Liver (tissue), 3 donors: ENCODE data around the gene SLC25A40.

ENCODE experiments used
- EGR1 ChIP-seq, 2 donors: IDR thresholded peaks; 2 replicates each; pipeline ENCODE4 v1.6.1; 2016 to 2018; ENCODE audit warnings: antibody characterized with exemption in 2 of 2, low read depth in 2 of 2
- RAD21 ChIP-seq, 2 donors: IDR thresholded peaks; 2 replicates each; pipeline ENCODE4 v1.6.1; 2016; ENCODE audit warnings: antibody characterized with exemption in 2 of 2, mild to moderate bottlenecking in 2 of 2
- SP1 ChIP-seq: IDR thresholded peaks from 2 replicates; pipeline ENCODE4 v1.6.1; 2018; ENCODE audit warnings: antibody characterized with exemption, mild to moderate bottlenecking
- TAF1 ChIP-seq: conservative IDR thresholded peaks from 2 replicates; pipeline ENCODE4 v1.6.1; 2016; ENCODE audit warnings: antibody characterized with exemption, mild to moderate bottlenecking
- TF ChIP-seq, protein P1 (sequence below): fragments of 150-350 bp; IDR thresholded peaks from 2 replicates; pipeline ENCODE4 v1.5.1; 2017; ENCODE audit warnings: improper control_type of control experiment, low read depth, low read length; ENCODE audit not compliant: missing input control
- TF ChIP-seq, protein P2 (sequence below): IDR thresholded peaks from 2 replicates; pipeline ENCODE4 v1.6.1; 2016; ENCODE audit warnings: antibody characterized with exemption, mild to moderate bottlenecking
- TF ChIP-seq, protein P3 (sequence below): IDR thresholded peaks from 2 replicates; pipeline ENCODE4 v1.6.1; 2016; ENCODE audit warnings: antibody characterized with exemption
- TF ChIP-seq, protein P4 (sequence below): IDR thresholded peaks from 2 replicates; pipeline ENCODE4 v1.6.1; 2016; ENCODE audit warnings: antibody characterized with exemption
- TF ChIP-seq, protein P5 (sequence below): IDR thresholded peaks from 2 replicates; pipeline ENCODE4 v1.6.1; 2016; ENCODE audit warnings: antibody characterized with exemption
- donor health status: healthy.
- donor health status: healthy.

DNA sequence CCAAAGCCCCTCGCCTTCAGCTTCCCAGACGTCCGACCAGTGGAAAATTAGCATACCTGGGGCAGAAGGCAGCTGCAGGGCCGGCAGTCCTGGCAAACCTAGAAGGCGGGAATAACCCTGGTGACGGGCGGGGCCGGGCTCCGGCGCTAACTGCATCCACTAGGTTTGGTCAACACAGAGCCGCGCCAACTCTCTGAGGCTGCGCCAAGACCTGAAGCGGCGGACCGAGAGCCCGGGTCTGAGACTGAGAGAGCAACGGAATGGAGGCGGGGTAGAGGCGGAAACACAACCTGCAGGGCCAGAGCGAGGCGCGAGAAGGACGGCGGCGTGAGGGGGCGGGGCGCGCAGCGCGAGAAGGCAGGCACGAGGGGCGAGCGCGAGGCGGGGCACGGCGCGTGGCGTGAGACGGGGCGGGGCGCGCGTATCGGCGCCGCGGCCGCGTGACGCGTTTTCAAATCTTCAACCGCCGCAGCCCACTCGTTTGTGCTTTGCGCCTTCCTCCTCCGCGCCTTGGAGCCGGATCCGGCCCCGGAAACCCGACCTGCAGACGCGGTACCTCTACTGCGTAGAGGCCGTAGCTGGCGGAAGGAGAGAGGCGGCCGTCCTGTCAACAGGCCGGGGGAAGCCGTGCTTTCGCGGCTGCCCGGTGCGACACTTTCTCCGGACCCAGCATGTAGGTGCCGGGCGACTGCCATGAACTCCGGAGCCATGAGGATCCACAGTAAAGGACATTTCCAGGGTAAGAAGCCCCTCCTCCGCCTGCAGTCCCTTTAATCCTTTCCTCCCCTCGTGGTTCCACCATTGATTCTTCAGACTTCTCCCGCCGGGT is at the start of gene SLC25A40, which contains the start of gene DBF4:
- TF ChIP-seq, protein P1, sequence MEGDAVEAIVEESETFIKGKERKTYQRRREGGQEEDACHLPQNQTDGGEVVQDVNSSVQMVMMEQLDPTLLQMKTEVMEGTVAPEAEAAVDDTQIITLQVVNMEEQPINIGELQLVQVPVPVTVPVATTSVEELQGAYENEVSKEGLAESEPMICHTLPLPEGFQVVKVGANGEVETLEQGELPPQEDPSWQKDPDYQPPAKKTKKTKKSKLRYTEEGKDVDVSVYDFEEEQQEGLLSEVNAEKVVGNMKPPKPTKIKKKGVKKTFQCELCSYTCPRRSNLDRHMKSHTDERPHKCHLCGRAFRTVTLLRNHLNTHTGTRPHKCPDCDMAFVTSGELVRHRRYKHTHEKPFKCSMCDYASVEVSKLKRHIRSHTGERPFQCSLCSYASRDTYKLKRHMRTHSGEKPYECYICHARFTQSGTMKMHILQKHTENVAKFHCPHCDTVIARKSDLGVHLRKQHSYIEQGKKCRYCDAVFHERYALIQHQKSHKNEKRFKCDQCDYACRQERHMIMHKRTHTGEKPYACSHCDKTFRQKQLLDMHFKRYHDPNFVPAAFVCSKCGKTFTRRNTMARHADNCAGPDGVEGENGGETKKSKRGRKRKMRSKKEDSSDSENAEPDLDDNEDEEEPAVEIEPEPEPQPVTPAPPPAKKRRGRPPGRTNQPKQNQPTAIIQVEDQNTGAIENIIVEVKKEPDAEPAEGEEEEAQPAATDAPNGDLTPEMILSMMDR, result no peak
- TF ChIP-seq SP1 (peak; percentile 48), EGR1 (IDR thresholded peaks at IDR 0.05; ENCODE audit: low read depth in 2 of 2) (peak in 1 of 2 donors; percentile 44), TAF1 (peak; percentile 54), RAD21 (IDR thresholded peaks at IDR 0.05) (peak in 1 of 2 donors; percentile 34)
- TF ChIP-seq, protein P2, sequence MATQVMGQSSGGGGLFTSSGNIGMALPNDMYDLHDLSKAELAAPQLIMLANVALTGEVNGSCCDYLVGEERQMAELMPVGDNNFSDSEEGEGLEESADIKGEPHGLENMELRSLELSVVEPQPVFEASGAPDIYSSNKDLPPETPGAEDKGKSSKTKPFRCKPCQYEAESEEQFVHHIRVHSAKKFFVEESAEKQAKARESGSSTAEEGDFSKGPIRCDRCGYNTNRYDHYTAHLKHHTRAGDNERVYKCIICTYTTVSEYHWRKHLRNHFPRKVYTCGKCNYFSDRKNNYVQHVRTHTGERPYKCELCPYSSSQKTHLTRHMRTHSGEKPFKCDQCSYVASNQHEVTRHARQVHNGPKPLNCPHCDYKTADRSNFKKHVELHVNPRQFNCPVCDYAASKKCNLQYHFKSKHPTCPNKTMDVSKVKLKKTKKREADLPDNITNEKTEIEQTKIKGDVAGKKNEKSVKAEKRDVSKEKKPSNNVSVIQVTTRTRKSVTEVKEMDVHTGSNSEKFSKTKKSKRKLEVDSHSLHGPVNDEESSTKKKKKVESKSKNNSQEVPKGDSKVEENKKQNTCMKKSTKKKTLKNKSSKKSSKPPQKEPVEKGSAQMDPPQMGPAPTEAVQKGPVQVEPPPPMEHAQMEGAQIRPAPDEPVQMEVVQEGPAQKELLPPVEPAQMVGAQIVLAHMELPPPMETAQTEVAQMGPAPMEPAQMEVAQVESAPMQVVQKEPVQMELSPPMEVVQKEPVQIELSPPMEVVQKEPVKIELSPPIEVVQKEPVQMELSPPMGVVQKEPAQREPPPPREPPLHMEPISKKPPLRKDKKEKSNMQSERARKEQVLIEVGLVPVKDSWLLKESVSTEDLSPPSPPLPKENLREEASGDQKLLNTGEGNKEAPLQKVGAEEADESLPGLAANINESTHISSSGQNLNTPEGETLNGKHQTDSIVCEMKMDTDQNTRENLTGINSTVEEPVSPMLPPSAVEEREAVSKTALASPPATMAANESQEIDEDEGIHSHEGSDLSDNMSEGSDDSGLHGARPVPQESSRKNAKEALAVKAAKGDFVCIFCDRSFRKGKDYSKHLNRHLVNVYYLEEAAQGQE, result peak; percentile 23
- TF ChIP-seq, protein P3, sequence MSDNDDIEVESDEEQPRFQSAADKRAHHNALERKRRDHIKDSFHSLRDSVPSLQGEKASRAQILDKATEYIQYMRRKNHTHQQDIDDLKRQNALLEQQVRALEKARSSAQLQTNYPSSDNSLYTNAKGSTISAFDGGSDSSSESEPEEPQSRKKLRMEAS, result peak; percentile 32
- TF ChIP-seq, protein P4, sequence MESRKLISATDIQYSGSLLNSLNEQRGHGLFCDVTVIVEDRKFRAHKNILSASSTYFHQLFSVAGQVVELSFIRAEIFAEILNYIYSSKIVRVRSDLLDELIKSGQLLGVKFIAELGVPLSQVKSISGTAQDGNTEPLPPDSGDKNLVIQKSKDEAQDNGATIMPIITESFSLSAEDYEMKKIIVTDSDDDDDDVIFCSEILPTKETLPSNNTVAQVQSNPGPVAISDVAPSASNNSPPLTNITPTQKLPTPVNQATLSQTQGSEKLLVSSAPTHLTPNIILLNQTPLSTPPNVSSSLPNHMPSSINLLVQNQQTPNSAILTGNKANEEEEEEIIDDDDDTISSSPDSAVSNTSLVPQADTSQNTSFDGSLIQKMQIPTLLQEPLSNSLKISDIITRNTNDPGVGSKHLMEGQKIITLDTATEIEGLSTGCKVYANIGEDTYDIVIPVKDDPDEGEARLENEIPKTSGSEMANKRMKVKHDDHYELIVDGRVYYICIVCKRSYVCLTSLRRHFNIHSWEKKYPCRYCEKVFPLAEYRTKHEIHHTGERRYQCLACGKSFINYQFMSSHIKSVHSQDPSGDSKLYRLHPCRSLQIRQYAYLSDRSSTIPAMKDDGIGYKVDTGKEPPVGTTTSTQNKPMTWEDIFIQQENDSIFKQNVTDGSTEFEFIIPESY, result no peak
- TF ChIP-seq, protein P5, sequence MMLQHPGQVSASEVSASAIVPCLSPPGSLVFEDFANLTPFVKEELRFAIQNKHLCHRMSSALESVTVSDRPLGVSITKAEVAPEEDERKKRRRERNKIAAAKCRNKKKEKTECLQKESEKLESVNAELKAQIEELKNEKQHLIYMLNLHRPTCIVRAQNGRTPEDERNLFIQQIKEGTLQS, result no peak
